ENCODE data around the gene FARS2.

GRCh38 chr6:5511954-5512353 lies 250.6 kb downstream of the FARS2 start:
- no peak for TF ChIP-seq CTCF (conservative IDR thresholded peaks at IDR 0.05; ENCODE audit: low read length)
- no peak for TF ChIP-seq EZH2phosphoT487 (IDR thresholded peaks at IDR 0.05; ENCODE audit: borderline replicate concordance, low read depth, low read length)
